Suprapubic skin (tissue), 4 donors: Measurements from ENCODE around the gene VAMP4. TPM values are rescaled to one million over a fixed set of nuclear protein-coding genes. Genes with fewer than 3 reads are reported as not detected.

Experiments used
- DNase-seq, 2 donors: peaks; one replicate each; pipeline ENCODE4 v3.0.0-alpha.2; 2019; ENCODE audit warnings: low spot score in 2 of 2
- H3K27ac ChIP-seq: fragments of 200-600 bp; sonication (generic); one replicate; pipeline ENCODE4 v1.5.1; 2019
- H3K27me3 ChIP-seq: fragments of 200-600 bp; sonication (generic); one replicate; pipeline ENCODE4 v1.5.1; 2019
- H3K36me3 ChIP-seq: fragments of 200-600 bp; sonication (generic); one replicate; pipeline ENCODE4 v1.5.1; 2019
- H3K4me1 ChIP-seq: fragments of 200-600 bp; sonication (generic); one replicate; pipeline ENCODE4 v1.5.1; 2019
- H3K4me3 ChIP-seq: fragments of 200-600 bp; sonication (generic); one replicate; pipeline ENCODE4 v1.5.1; 2019; ENCODE audit warnings: mild to moderate bottlenecking
- H3K9me3 ChIP-seq: fragments of 200-600 bp; sonication (generic); one replicate; pipeline ENCODE4 v1.5.1; 2019
- CTCF ChIP-seq, 2 donors: fragments of 200-600 bp in 1 of 2; fragments of 450-650 bp in 1 of 2; sonication (generic) in 1 of 2; IDR thresholded peaks; one replicate each; pipeline ENCODE4 v1.5.1; 2016 to 2019; ENCODE audit warnings: antibody characterized with exemption in 2 of 2, mild to moderate bottlenecking in 1 of 2, moderate library complexity in 1 of 2
- EP300 ChIP-seq: sonication (generic); formaldehyde crosslinking; IDR thresholded peaks from one replicate; pipeline ENCODE4 v1.6.1; 2017; ENCODE audit warnings: antibody characterized with exemption
- POLR2A ChIP-seq, 2 donors: fragments of 450-650 bp; IDR thresholded peaks; one replicate each; pipeline ENCODE4 v1.6.1; 2017; ENCODE audit warnings: antibody characterized with exemption in 2 of 2, mild to moderate bottlenecking in 2 of 2, moderate library complexity in 2 of 2
- POLR2AphosphoS5 ChIP-seq, 3 donors: sonication (generic); formaldehyde crosslinking; IDR thresholded peaks; one replicate each; pipeline ENCODE4 v1.6.1; 2017; ENCODE audit warnings: antibody characterized with exemption in 3 of 3
- WGBS: methylation state at CpG from one replicate; pipeline ENCODE4 v1.1.5; 2018; 5-methylcytosine and 5-hydroxymethylcytosine counted together
- total RNA-seq, 4 donors: library from RNA; depleted of rRNA; stranded (reverse); fragments of >200 nt; gene quantifications; one replicate each; pipeline ENCODE4 v1.1.0, GENCODE V29; 2016

VAMP4 gene
- total RNA-seq, 4 donors from 2014 or later, result 9.3 to 23.3 (median 10.7) TPM

DNA sequence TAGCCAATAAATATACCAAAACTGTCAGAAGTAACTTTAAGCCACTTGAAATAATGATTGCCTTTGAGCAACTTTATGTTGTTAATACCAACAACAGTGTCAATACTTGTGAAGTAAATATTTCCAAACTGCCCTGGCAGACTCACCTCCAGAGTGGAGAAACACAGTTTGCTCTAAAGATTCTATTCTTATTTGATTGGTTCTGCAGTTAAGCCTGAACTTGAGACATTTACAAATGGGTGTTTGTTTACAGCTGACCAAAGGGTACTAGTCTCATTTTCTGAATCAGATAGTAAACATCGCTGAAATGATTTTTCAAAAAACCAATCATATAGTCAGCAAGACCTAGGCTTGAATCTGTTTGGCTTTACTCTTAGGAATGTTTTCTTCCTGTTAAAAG is 88.1 kb downstream of the VAMP4 start:
- WGBS, result 63% methylated on average over 1 of the region's 1 CpG
- no peak overlapping the region for H3K27ac ChIP-seq

GRCh38 chr1:171652234-171652822 is 89.5 kb downstream of the VAMP4 start, which contains the start of gene MYOC:
MYOC (minus strand) TSS chr1:171652688; CDS start chr1:171652611, 77 bp downstream.
- no peak within 1 kb of the TSS for H3K27ac ChIP-seq
- WGBS, result 78% methylated on average over 6 of the region's 8 CpGs
- H3K4me1 ChIP-seq, result peaks cover 18% of the 10 kb centered on the region
- H3K4me3 ChIP-seq, result no peak within 1 kb of the TSS
- no peaks in the 10 kb centered on the region for H3K36me3 ChIP-seq
- DNase-seq, result peak in 1 of 2 donors; percentile 58
- no peaks in the 10 kb centered on the region for H3K27me3 ChIP-seq
- no peak for TF ChIP-seq EP300
- no peak for TF ChIP-seq CTCF (IDR thresholded peaks at IDR 0.05)
- no peak for TF ChIP-seq POLR2A (IDR thresholded peaks at IDR 0.05)
- no peak for TF ChIP-seq POLR2AphosphoS5 (IDR thresholded peaks at IDR 0.05)
- no peaks in the 10 kb centered on the region for H3K9me3 ChIP-seq

More for the DNA sequence above, 88.1 kb downstream of the VAMP4 start:
- Histone ChIP-seq H3K9me3 (no peaks in the 10 kb centered on the region), H3K27me3 (no peaks in the 10 kb centered on the region), H3K36me3 (no peaks in the 10 kb centered on the region), H3K4me3 (no peak overlapping the region), H3K4me1 (peaks cover 18% of the 10 kb centered on the region)
- no peak for DNase-seq
- TF ChIP-seq CTCF (IDR thresholded peaks at IDR 0.05) (no peak), POLR2A (IDR thresholded peaks at IDR 0.05) (no peak), EP300 (no peak), POLR2AphosphoS5 (IDR thresholded peaks at IDR 0.05) (no peak)

Other genes starting within 250 kb of the VAMP4 start
- gene MYOCOS, start 119.8 kb downstream of the VAMP4 start, total RNA-seq, result not detected
- gene MYOC, start 89.4 kb downstream of the VAMP4 start, total RNA-seq, result 1 to 10 TPM in 2 of 4 donors, under 1 TPM in 2; 0.34 to 3.1 (median 1.2) TPM
- gene METTL13, start 39.6 kb upstream of the VAMP4 start, total RNA-seq, result 10 to 100 TPM; 20.2 to 29.4 (median 23.4) TPM
- gene DNM3, start 99.4 kb upstream of the VAMP4 start, total RNA-seq, result 10 to 100 TPM in 1 of 4 donors, 1 to 10 TPM in 3; 1.6 to 11.7 (median 3.7) TPM